A549 (cell line): ENCODE measurements around the gene PGBD1. TPM values are rescaled to one million over a fixed set of nuclear protein-coding genes. Genes with fewer than 3 reads are reported as not detected.

ENCODE experiments used
- ATAC-seq, 2 experiments: fragments of 200-7000 bp in 1 of 2; fragments of >200 bp in 1 of 2; cut with Nextera tagmentation in 1 of 2; cut with Tn5 transposase in 1 of 2; 3 replicates each; pipeline versions ENCODE4 v1.8.0 to v1.9.1; 2018 to 2020; ENCODE audit warnings: mild to moderate bottlenecking in 1 of 2, moderate library complexity in 1 of 2
- CTCF ChIA-PET: fragments of 300-600 bp; sonication (Branson Sonifier 250); formaldehyde crosslinking; extraction: SDS; loops from one replicate; lab custom pipeline; 2021; ENCODE audit warnings: antibody characterized with exemption, inconsistent platforms; lab: Yijun Ruan, JAX
- POLR2A ChIA-PET: fragments of 350-600 bp; formaldehyde crosslinking; extraction: SDS; loops from one replicate; lab custom pipeline; 2021; ENCODE audit warnings: antibody characterized with exemption, inconsistent platforms; lab: Yijun Ruan, JAX
- DNase-seq, 2 experiments: peaks; one replicate each; pipeline versions ENCODE4 v3.0.0 to v3.0.0-alpha.2; 2011 to 2016; ENCODE audit warnings: low read depth in 1 of 2, low spot score in 1 of 2
- FAIRE-seq: peaks from 2 replicates; lab custom pipeline; 2011; peaks lifted over from hg19 to GRCh38; lab: Jason Lieb, UNC
- H3K27ac ChIP-seq, 2 experiments: fragments of >200 bp; sonication (Bioruptor Twin); formaldehyde crosslinking; 3 replicates each; pipeline ENCODE4 v1.5.1; 2016 to 2017
- H3K4me1 ChIP-seq: fragments of >200 bp; sonication (Bioruptor Twin); formaldehyde crosslinking; 3 replicates; pipeline ENCODE4 v1.6.1; 2016
- H3K4me2 ChIP-seq: fragments of >200 bp; sonication (Bioruptor Twin); formaldehyde crosslinking; 3 replicates; pipeline ENCODE4 v1.6.1; 2016
- H3K4me3 ChIP-seq: fragments of >200 bp; sonication (Bioruptor Twin); formaldehyde crosslinking; 3 replicates; pipeline ENCODE4 v1.5.1; 2016
- H3K9me3 ChIP-seq: fragments of >200 bp; sonication (Bioruptor Twin); formaldehyde crosslinking; 3 replicates; pipeline ENCODE4 v1.6.1; 2016
- CBX8 ChIP-seq: fragments of 200-600 bp; sonication (generic); IDR thresholded peaks from 2 replicates; pipeline ENCODE4 v1.6.1; 2016
- CEBPB ChIP-seq, 2 experiments: fragments of >200 bp in 1 of 2; sonication (Bioruptor Twin) in 1 of 2; formaldehyde crosslinking in 1 of 2; IDR thresholded peaks; 2 replicates each; pipeline ENCODE4 v1.6.1; 2012 to 2016
- CHD4 ChIP-seq: fragments of 200-600 bp; sonication (generic); IDR thresholded peaks from 2 replicates; pipeline ENCODE4 v1.6.1; 2016; ENCODE audit warnings: antibody characterized with exemption, mild to moderate bottlenecking, borderline replicate concordance
- FOSB ChIP-seq: fragments of 250-450 bp; sonication (Bioruptor Pico); IDR thresholded peaks from 2 replicates; pipeline ENCODE4 v1.5.0; 2020; ENCODE audit warnings: mild to moderate bottlenecking, moderate library complexity
- FOSL2 ChIP-seq, 2 experiments: fragments of 450-650 bp in 1 of 2; fragments of >200 bp in 1 of 2; sonication (Bioruptor Twin) in 1 of 2; formaldehyde crosslinking; IDR thresholded peaks; 2 replicates each; pipeline versions ENCODE4 v1.5.0 to v1.6.1; 2016 to 2020; ENCODE audit warnings: mild to moderate bottlenecking in 1 of 2, moderate library complexity in 1 of 2
- FOXS1 ChIP-seq: fragments of 250-450 bp; sonication (Bioruptor Pico); IDR thresholded peaks from 2 replicates; pipeline ENCODE4 v1.5.0; 2020; ENCODE audit warnings: mild to moderate bottlenecking, moderate library complexity
- GATA3 ChIP-seq: IDR thresholded peaks from 2 replicates; pipeline ENCODE4 v1.6.1; 2012; ENCODE audit warnings: borderline replicate concordance
- HEYL ChIP-seq: fragments of 250-450 bp; sonication (Bioruptor Pico); IDR thresholded peaks from 2 replicates; pipeline ENCODE4 v1.8.0; 2021; ENCODE audit warnings: mild to moderate bottlenecking, moderate library complexity
- HOXA7 ChIP-seq: fragments of 250-450 bp; sonication (Bioruptor Pico); IDR thresholded peaks from 2 replicates; pipeline ENCODE4 v1.5.0; 2020; ENCODE audit warnings: mild to moderate bottlenecking, moderate library complexity
- HOXB13 ChIP-seq: fragments of 250-450 bp; sonication (Bioruptor Pico); IDR thresholded peaks from 2 replicates; pipeline ENCODE4 v1.5.0; 2020; ENCODE audit warnings: low read depth, mild to moderate bottlenecking, moderate library complexity
- HOXB5 ChIP-seq: fragments of 250-450 bp; sonication (Bioruptor Pico); IDR thresholded peaks from 2 replicates; pipeline ENCODE4 v1.5.0; 2020; ENCODE audit warnings: mild to moderate bottlenecking, moderate library complexity
- JUN ChIP-seq, 2 experiments: fragments of >200 bp; sonication (Bioruptor Twin); formaldehyde crosslinking; IDR thresholded peaks; 2 replicates in 1 of 2; 3 replicates in 1 of 2; pipeline ENCODE4 v1.6.1; 2016 to 2017
- MAFK ChIP-seq: fragments of 450-650 bp; IDR thresholded peaks from 2 replicates; pipeline ENCODE4 v1.6.1; 2014; ENCODE audit not compliant: partially characterized antibody
- MAZ ChIP-seq: fragments of 150-350 bp; IDR thresholded peaks from 2 replicates; pipeline ENCODE4 v1.6.1; 2014; ENCODE audit warnings: antibody characterized with exemption, low read depth, low read length, borderline replicate concordance
- MYC ChIP-seq: IDR thresholded peaks from 2 replicates; pipeline ENCODE4 v1.6.1; 2012; ENCODE audit warnings: mild to moderate bottlenecking, inconsistent platforms, low read length, improper control_type of control experiment, borderline replicate concordance
- NFE2L2 ChIP-seq: fragments of 150-350 bp; conservative IDR thresholded peaks from 2 replicates; pipeline ENCODE4 v1.6.1; 2014; ENCODE audit warnings: low read length
- PHF8 ChIP-seq: fragments of 200-600 bp; sonication (generic); IDR thresholded peaks from 2 replicates; pipeline ENCODE4 v1.6.1; 2016; ENCODE audit warnings: low read depth, mild to moderate bottlenecking, antibody characterized with exemption, moderate library complexity, borderline replicate concordance
- POLR2A ChIP-seq: IDR thresholded peaks from 2 replicates; pipeline ENCODE4 v1.6.1; 2012; ENCODE audit warnings: mild to moderate bottlenecking, low read length
- POLR2AphosphoS2 ChIP-seq: conservative IDR thresholded peaks from 2 replicates; pipeline ENCODE4 v1.6.1; 2012; ENCODE audit warnings: low read length, improper control_type of control experiment, inconsistent platforms
- RAD21 ChIP-seq, 2 experiments: fragments of >200 bp in 1 of 2; sonication (Bioruptor Twin) in 1 of 2; formaldehyde crosslinking in 1 of 2; IDR thresholded peaks in 1 of 2; conservative IDR thresholded peaks in 1 of 2; 2 replicates in 1 of 2; 3 replicates in 1 of 2; pipeline ENCODE4 v1.6.1; 2012 to 2018; ENCODE audit warnings: inconsistent platforms in 1 of 2
- RFX5 ChIP-seq: fragments of 450-650 bp; IDR thresholded peaks from 2 replicates; pipeline ENCODE4 v1.7.1; 2014; ENCODE audit warnings: antibody characterized with exemption, mild to moderate bottlenecking, moderate library complexity
- RNF2 ChIP-seq: fragments of 200-600 bp; sonication (generic); IDR thresholded peaks from 2 replicates; pipeline ENCODE4 v1.6.1; 2016; ENCODE audit warnings: low read depth, mild to moderate bottlenecking, antibody characterized with exemption, moderate library complexity, borderline replicate concordance
- ZC3H11A ChIP-seq: fragments of 450-650 bp; IDR thresholded peaks from 2 replicates; pipeline ENCODE4 v1.6.1; 2014; ENCODE audit warnings: antibody characterized with exemption, mild to moderate bottlenecking
- ZFP36 ChIP-seq: fragments of 450-650 bp; IDR thresholded peaks from 2 replicates; pipeline ENCODE4 v1.6.1; 2014; ENCODE audit warnings: borderline replicate concordance; ENCODE audit not compliant: partially characterized antibody
- WGBS: methylation state at CpG from one replicate; pipeline ENCODE4 v1.1.6; 2017; ENCODE audit errors: missing lambda C conversion rate; 5-methylcytosine and 5-hydroxymethylcytosine counted together
- polyA minus RNA-seq: library from RNA; depleted of rRNA, polyadenylated mRNA; stranded (reverse); fragments of >200 nt; gene quantifications from 2 replicates; pipeline ENCODE4 v1.2.3, GENCODE V29; 2011; rRNA and poly(A)+ RNA removed
- polyA plus RNA-seq, 4 experiments: library from polyadenylated mRNA; depleted of rRNA in 3 of 4; stranded (reverse); fragments of >200 nt; fragmentation: RNase III in 1 of 4; extraction: RNeasy Plus Mini Kit Qiagen cat#74134 plus additional on column Dnase treatment in 1 of 4; gene quantifications; 2 replicates in 3 of 4; 3 replicates in 1 of 4; pipeline ENCODE4 v1.2.3, GENCODE V29; 2011 to 2017
- TF ChIP-seq, protein P1 (sequence below): fragments of >200 bp; sonication (Bioruptor Twin); formaldehyde crosslinking; IDR thresholded peaks from 2 replicates; pipeline ENCODE4 v1.6.1; 2016
- TF ChIP-seq, protein P2 (sequence below): fragments of 450-650 bp; IDR thresholded peaks from 2 replicates; pipeline ENCODE4 v1.6.1; 2014; ENCODE audit warnings: antibody characterized with exemption
- TF ChIP-seq, protein P3 (sequence below): IDR thresholded peaks from 2 replicates; pipeline ENCODE4 v1.6.1; 2012
- TF ChIP-seq, protein P4 (sequence below): fragments of >200 bp; sonication (Bioruptor Twin); formaldehyde crosslinking; IDR thresholded peaks from 3 replicates; pipeline ENCODE4 v1.6.1; 2016
- TF ChIP-seq, protein P5 (sequence below): IDR thresholded peaks from 2 replicates; pipeline ENCODE4 v1.6.1; 2012

The PGBD1 gene, protein sequence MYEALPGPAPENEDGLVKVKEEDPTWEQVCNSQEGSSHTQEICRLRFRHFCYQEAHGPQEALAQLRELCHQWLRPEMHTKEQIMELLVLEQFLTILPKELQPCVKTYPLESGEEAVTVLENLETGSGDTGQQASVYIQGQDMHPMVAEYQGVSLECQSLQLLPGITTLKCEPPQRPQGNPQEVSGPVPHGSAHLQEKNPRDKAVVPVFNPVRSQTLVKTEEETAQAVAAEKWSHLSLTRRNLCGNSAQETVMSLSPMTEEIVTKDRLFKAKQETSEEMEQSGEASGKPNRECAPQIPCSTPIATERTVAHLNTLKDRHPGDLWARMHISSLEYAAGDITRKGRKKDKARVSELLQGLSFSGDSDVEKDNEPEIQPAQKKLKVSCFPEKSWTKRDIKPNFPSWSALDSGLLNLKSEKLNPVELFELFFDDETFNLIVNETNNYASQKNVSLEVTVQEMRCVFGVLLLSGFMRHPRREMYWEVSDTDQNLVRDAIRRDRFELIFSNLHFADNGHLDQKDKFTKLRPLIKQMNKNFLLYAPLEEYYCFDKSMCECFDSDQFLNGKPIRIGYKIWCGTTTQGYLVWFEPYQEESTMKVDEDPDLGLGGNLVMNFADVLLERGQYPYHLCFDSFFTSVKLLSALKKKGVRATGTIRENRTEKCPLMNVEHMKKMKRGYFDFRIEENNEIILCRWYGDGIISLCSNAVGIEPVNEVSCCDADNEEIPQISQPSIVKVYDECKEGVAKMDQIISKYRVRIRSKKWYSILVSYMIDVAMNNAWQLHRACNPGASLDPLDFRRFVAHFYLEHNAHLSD
- polyA plus RNA-seq (2011; rRNA removed) (5.2 and 7.0 TPM in 2 replicates), polyA plus RNA-seq (2017; fragmentation: RNase III; extraction: RNeasy Plus Mini Kit Qiagen cat#74134 plus additional on column Dnase treatment) (3.7 to 4.1 TPM (median 3.7 TPM) in 3 replicates), polyA minus RNA-seq (3.3 and 3.8 TPM in 2 replicates)
- polyA plus RNA-seq (2012; cell fraction: cytosol; rRNA removed), result 2.2 and 2.5 TPM in 2 replicates
- polyA plus RNA-seq (2012; cell fraction: nucleus; rRNA removed), result 1.8 and 2.2 TPM in 2 replicates

DNA sequence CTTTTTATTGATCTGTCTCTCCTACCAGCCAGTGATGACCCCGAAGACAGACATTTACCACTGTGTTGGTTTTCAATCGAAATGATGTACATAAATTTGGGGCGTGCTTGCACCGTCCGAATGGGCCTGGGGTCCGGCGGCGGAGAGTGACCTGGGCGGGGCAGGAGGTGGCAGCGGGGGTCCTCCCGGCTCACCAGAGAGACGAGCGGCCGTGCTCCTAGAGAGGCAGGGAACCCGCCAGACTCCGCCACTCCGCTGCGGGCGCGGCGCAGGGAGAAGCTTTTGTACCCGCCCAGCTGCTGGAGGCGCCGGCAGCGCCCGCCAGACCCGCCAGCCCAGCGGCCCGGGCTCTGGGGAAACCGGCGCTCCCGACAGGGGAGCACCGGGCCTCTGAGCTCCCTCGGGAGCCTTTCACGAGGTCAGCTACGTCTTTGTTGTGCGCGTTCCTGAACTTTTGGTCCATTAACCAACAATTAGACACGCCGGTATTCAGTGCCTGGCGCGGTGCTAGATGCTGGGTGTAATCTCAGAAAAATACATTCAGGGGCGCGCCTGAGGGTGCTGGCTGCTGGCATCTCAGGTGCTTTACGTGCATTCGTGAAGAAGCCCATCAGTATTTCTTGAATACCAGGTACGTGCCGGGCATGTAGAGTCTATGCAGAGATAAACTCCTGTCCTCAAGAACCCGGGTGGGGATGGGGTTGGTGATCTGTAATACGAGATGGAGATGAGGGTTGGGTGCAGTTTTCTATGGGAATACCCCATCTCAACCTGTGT lies at the start of gene PGBD1:
Gene PGBD1, plus strand, starts transcription at position 285 of the 777 bp plus-strand sequence. CDS start 2,242 bp downstream, outside the sequence.
- peak; percentile 96 to 99 for ATAC-seq
- ChIA-PET CTCF (interaction anchor here (0.8 kb wide), 2 partner anchors 12 to 54 kb away, joined by 3 read pairs; no protein-coding TSS in a partner anchor), POLR2A (interaction anchor here (1.0 to 1.5 kb wide), 5 partner anchors 14 to 140 kb away, joined by 4 to 13 read pairs (median 6); partner anchors contain the start of genes ZKSCAN4, ZKSCAN8, ZSCAN26 and ZSCAN31)
- no peaks in the 10 kb centered on the region for H3K9me3 ChIP-seq
- no peak for FAIRE-seq
- 0 out of 3 replicates have a peak, but pooled peaks cover 3% of the 10 kb centered on the region for H3K4me1 ChIP-seq
- 1% methylated on average over 19 of the region's 50 CpGs for WGBS
- DNase-seq, result peak; percentile 36 to 83
- peak within 1 kb of the TSS; percentile 88 for H3K4me3 ChIP-seq
- peak within 1 kb of the TSS; percentile 86 to 94 for H3K27ac ChIP-seq
- peak within 1 kb of the TSS; percentile 68 for H3K4me2 ChIP-seq
- TF ChIP-seq PHF8 (peak; percentile 46), JUN (IDR thresholded peaks at IDR 0.05) (peak in 1 of 2 experiments; percentile 68; a peak in 2 of 5 replicates), CHD4 (no peak), HEYL (no peak), MAZ (no peak), HOXB5 (CRISPR knock-in tag) (no peak), FOSB (no peak), ZC3H11A (no peak), FOXS1 (CRISPR knock-in tag) (no peak), CEBPB (IDR thresholded peaks at IDR 0.05) (no peak), POLR2A (peak; percentile 46), FOSL2 (IDR thresholded peaks at IDR 0.05) (no peak), FOSL2 (CRISPR knock-in tag; IDR thresholded peaks at IDR 0.05) (no peak), HOXA7 (CRISPR knock-in tag) (no peak), CBX8 (no peak), RAD21 (conservative IDR thresholded peaks at IDR 0.05 in 1 of 2, IDR thresholded peaks at IDR 0.05 in 1 of 2) (no peak), POLR2AphosphoS2 (no peak), RFX5 (no peak), NFE2L2 (no peak), MYC (no peak), RNF2 (no peak), MAFK (no peak), GATA3 (no peak), HOXB13 (CRISPR knock-in tag) (no peak), ZFP36 (no peak)
- TF ChIP-seq, protein P1, sequence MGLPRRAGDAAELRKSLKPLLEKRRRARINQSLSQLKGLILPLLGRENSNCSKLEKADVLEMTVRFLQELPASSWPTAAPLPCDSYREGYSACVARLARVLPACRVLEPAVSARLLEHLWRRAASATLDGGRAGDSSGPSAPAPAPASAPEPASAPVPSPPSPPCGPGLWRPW, result no peak
- TF ChIP-seq, protein P2, sequence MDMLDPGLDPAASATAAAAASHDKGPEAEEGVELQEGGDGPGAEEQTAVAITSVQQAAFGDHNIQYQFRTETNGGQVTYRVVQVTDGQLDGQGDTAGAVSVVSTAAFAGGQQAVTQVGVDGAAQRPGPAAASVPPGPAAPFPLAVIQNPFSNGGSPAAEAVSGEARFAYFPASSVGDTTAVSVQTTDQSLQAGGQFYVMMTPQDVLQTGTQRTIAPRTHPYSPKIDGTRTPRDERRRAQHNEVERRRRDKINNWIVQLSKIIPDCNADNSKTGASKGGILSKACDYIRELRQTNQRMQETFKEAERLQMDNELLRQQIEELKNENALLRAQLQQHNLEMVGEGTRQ, result no peak
- TF ChIP-seq, protein P3, sequence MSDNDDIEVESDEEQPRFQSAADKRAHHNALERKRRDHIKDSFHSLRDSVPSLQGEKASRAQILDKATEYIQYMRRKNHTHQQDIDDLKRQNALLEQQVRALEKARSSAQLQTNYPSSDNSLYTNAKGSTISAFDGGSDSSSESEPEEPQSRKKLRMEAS, result peak; percentile 42; the same call in 1 of the 2 replicates
- TF ChIP-seq, protein P4, sequence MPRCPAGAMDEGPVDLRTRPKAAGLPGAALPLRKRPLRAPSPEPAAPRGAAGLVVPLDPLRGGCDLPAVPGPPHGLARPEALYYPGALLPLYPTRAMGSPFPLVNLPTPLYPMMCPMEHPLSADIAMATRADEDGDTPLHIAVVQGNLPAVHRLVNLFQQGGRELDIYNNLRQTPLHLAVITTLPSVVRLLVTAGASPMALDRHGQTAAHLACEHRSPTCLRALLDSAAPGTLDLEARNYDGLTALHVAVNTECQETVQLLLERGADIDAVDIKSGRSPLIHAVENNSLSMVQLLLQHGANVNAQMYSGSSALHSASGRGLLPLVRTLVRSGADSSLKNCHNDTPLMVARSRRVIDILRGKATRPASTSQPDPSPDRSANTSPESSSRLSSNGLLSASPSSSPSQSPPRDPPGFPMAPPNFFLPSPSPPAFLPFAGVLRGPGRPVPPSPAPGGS, result no peak
- TF ChIP-seq, protein P5, sequence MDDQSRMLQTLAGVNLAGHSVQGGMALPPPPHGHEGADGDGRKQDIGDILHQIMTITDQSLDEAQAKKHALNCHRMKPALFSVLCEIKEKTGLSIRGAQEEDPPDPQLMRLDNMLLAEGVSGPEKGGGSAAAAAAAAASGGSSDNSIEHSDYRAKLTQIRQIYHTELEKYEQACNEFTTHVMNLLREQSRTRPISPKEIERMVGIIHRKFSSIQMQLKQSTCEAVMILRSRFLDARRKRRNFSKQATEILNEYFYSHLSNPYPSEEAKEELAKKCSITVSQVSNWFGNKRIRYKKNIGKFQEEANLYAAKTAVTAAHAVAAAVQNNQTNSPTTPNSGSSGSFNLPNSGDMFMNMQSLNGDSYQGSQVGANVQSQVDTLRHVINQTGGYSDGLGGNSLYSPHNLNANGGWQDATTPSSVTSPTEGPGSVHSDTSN, result no peak
